GM21381 (cell line): ENCODE measurements around the gene NFATC4.
"Not testable (repeated sequence)": the region's sequence is repeated elsewhere in the genome, so short reads cannot be mapped to it uniquely, and the experiment has no call there.

ENCODE experiments used
- ATAC-seq: cut with Tn5 transposase; IDR thresholded peaks from one replicate; pipeline ENCODE4 v1.9.1; 2021; ENCODE audit warnings: mild to moderate bottlenecking, moderate library complexity; ENCODE audit not compliant: unreplicated experiment

Gene NFATC4

GRCh38 chr14:24367514-24368211 is at the start of gene NFATC4:
NFATC4 (plus strand) TSS chr14:24368184; CDS start chr14:24368341, 157 bp downstream.
- ATAC-seq, result no peak

GRCh38 chr14:24321212-24321975 is 46.6 kb upstream of the NFATC4 start:
- no peak for ATAC-seq

DNA sequence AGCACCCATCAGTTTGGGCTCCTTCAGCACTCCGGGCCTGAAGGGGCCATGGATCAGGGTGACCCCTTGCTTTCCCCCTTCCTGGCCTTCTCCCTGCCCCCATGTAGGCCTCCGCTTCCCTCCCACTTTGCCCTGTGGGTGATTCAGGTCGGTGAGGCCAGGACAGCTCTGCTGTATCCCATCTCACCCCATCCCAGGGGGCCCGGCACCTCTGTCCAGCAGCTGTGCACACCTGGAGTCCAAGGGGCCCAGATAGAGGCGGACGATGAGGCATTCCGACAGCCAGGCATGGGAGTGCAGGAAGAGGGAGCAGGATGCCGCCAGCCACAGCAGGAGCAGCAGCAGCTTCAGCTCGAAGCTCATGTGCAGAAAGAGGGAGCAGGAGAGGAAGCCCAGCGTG is 45.3 kb upstream of the NFATC4 start:
- ATAC-seq, result no peak

DNA sequence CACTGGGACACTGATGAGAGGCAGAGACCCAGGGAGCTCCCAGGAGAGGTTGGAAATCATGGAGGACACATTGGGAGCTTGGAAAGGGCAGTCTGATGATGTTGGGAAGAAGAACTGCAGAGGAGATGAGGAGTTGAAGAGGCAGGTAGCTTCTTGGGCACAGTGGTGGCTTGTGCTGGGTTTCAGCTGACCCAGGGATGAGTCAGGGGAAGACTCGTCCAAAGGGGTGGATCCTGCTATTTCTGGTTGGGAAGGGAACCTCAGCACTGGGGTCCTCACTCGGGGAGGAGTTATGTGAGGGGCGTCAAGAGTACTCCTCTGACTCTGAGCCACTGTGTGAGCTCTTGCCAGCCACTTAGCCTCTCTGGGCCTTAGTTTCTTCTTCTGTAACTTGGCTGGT is 44.6 kb upstream of the NFATC4 start:
- no peak for ATAC-seq

GRCh38 chr14:24324024-24324423 is 44.0 kb upstream of the NFATC4 start:
- ATAC-seq, result no peak

DNA sequence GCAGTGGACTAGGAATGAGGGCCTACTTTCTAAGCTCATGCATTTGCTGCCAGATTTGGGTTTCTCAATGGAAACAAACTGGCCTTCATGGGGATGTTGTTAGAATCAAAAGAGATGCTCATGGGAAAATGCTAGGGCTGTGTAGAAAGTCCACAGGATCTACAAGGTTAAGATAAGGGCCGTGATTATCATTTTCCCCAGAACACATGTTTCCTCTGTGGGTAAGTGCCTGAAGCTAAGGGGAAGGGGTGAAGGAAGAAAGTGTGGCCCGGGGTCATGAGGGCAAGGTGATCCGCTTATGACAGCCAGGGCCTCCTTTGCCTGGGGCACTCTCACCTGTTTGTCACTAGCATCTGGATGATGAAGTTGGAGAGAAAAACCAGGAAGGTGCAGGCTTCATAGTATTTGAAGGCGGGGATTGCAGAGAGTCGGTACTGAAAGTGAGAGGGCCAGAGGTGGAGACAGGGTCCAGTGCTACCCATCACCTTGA is 42.9 kb upstream of the NFATC4 start:
- ATAC-seq, result no peak

GRCh38 chr14:24325963-24326362 is 42.0 kb upstream of the NFATC4 start:
- no peak for ATAC-seq

- no peak for ATAC-seq
Observed at GRCh38 chr14:24327303-24327702, 40.7 kb upstream of the NFATC4 start.

DNA sequence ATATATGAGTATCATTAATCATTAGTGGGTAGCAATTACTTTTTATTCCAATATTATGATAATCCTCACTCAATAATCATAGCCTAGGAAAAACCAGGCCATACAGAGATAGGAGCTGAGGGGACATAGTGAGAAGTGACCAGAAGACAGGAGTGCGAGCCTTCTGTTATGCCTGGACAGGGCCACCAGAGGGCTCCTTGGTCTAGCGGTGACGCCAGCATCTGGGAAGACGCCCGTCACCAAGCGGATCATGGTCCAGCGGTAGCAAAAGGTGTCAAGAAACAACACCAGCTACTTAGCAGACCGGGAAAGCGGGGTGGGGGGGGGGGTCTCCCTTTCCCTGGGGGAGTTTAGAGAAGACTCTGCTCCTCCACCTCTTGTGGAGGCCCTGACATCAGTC is 40.1 kb upstream of the NFATC4 start:
- not testable (repeated sequence) for ATAC-seq

GRCh38 chr14:24329073-24329663 is 38.8 kb upstream of the NFATC4 start:
- ATAC-seq, result no peak

DNA sequence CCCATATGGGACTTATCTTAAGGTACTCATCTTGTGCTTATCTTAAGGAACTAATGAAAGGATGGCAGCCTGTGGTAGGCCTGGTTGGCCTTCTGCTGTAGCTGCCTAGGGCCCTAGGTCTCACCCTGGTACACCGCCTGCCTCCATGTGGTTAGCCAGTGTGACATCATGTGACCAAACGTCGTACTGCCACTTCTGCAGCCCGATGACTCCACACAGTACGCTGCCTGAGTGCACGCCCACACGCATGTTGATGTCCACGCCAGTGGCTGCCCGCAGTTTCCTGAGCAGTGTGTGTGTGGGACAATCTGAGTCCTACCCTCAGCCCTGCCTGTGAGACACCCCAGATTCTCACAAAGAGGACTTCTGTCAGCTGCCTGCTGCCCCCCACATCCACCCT is 38.2 kb upstream of the NFATC4 start:
- ATAC-seq, result no peak

GRCh38 chr14:24330973-24331674 is 36.9 kb upstream of the NFATC4 start:
- no peak for ATAC-seq

DNA sequence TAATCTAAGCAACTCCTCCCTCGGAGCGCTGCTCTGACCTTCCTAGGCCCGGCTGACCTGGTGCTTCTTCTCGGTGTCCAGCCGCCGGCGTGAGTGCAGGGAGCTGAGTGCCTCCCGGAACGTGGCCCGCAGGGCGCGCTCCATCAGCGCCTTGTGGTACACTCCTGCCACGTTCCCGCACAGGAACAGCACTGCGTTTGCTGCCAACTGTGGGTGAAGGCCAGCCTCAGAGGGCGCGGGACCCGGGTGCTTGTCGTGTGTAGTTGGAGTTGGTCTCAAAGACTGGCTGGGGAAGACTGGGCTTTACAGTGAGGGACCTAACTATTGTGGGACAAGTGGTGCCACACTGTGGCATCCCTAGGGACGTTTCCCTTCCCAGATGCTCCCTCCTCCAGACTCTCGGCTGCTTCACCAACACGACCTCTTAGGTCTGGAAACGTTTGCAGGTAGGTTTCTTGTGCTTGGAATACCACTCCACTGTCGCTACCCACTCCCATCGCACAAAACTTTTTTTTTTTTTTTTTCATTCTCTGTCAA is 36.2 kb upstream of the NFATC4 start:
- ATAC-seq, result no peak

- peak; percentile 74 for ATAC-seq
Observed at GRCh38 chr14:24332268-24332993, 35.6 kb upstream of the NFATC4 start.

DNA sequence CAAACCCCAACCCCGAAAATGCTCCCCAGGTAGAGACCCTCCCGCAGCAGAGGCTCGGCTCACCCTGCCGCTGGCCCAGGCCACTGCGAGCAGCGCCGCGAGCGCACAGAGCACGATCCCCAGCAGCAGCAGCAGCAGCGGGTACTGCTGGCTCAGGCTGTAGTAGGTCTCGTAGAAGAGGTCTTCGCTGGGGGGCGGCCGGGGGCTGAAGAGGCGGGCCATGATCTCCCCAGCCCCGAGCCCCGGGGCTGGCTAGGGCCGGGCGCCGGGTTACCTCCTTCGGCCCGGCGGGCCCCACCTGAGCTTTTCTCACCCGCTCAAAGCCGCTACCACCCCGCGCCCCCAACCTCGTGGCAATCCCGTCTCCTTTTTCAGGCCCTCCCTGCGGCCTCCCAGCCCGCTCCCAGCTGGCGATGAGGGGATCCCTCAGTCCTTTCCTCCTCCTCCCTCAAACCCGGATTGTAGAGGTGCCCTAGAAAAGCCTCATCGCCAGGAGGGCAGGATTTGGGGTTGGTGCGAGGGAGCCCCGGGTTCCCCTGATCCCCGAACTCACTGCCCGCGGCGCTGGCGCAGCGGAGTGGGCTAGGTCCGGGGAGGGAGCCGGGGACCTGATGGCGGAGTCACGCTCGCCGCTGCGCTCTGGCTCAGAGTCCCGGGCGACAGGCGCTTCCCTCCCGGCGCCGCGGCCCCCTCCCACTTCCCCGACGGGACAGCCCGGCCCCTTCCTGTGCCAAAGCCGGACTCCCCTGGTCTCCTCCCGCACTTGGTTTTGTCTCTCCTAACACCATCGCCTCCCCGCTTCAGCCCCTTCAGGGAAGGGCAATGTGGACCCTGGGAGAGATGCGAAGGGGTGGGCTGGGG is 33.3 kb upstream of the NFATC4 start, which contains the start of gene ADCY4:
Gene ADCY4 (minus strand): TSS at position 641 of the 861 bp plus-strand sequence. CDS start 419 bp downstream, at position 222.
- ATAC-seq, result no peak

- no peak for ATAC-seq
Observed at GRCh38 chr14:24335461-24336171, 32.4 kb upstream of the NFATC4 start.

DNA sequence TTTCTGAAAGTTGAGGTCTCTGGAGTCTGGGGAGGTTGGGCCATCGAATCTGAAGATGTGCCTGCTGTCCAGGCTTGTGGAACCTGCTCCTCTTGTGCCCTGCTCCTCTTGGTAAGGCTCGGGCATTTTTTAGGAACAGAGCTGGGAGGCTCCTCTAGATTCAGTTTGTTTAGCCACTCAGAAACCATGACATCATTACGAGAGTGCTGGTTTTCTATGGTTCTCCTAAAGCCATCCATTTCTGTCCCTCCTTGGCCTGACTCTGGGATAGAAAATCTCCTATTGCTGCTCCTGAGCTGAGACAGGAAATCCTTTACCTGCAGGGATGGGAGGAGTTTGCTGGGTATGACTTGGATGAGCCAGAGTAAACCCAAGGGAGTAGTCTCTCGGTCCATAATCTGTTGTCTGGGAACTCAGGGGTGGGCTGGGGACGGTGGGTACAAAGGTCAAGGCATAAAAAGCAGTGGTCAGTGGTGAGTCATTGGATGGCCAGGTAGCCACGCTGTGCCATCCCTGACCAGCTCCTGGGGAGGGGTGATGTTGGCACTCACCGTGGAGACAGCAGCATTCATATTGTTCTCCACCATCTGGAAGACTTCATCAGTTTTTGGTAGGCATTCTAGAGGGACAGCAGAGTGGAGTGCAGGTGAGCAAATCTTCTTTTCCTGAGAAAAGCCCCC is 30.7 kb upstream of the NFATC4 start:
- ATAC-seq, result no peak

GRCh38 chr14:24337824-24338175 is 30.2 kb upstream of the NFATC4 start:
- ATAC-seq, result no peak
